H9 (cell line): ENCODE measurements around the gene CNDP2. TPM values are rescaled to one million over a fixed set of nuclear protein-coding genes. Genes with fewer than 3 reads are reported as not detected.

Source experiments
- DNase-seq: peaks from one replicate; pipeline ENCODE4 v3.0.0-alpha.2; 2017
- H2AFZ ChIP-seq: one replicate; pipeline ENCODE4 v1.6.1; 2013; ENCODE audit warnings: mild to moderate bottlenecking, low read length, control low read depth, moderate library complexity
- H2AK5ac ChIP-seq: 2 replicates; pipeline ENCODE4 v1.6.1; 2013; ENCODE audit warnings: low read length, control low read depth, mixed read lengths; ENCODE audit not compliant: insufficient read length
- H2BK120ac ChIP-seq: one replicate; pipeline ENCODE4 v1.6.1; 2013; ENCODE audit warnings: low read depth, mild to moderate bottlenecking, low read length, control low read depth, inconsistent platforms; ENCODE audit not compliant: poor library complexity, severe bottlenecking
- H2BK12ac ChIP-seq: 2 replicates; pipeline ENCODE4 v1.6.1; 2013; ENCODE audit warnings: low read length, control low read depth, mixed read lengths, low read depth; ENCODE audit not compliant: insufficient read length
- H2BK15ac ChIP-seq: 2 replicates; pipeline ENCODE4 v1.6.1; 2013; ENCODE audit warnings: low read depth, low read length, control low read depth
- H2BK20ac ChIP-seq: one replicate; pipeline ENCODE4 v1.6.1; 2013; ENCODE audit warnings: low read depth, mild to moderate bottlenecking, low read length, control low read depth, inconsistent platforms; ENCODE audit not compliant: poor library complexity, severe bottlenecking
- H2BK5ac ChIP-seq: 2 replicates; pipeline ENCODE4 v1.6.1; 2013; ENCODE audit warnings: low read length, control low read depth, mixed read lengths; ENCODE audit not compliant: insufficient read length
- H3K14ac ChIP-seq: 2 replicates; pipeline ENCODE4 v1.6.1; 2013; ENCODE audit warnings: low read length, control low read depth; ENCODE audit not compliant: insufficient read depth
- H3K18ac ChIP-seq: 2 replicates; pipeline ENCODE4 v1.6.1; 2013; ENCODE audit warnings: low read depth, mild to moderate bottlenecking, mixed read lengths, low read length, control low read depth; ENCODE audit not compliant: insufficient read length
- H3K23ac ChIP-seq: 2 replicates; pipeline ENCODE4 v1.6.1; 2013; ENCODE audit warnings: low read length, control low read depth, mixed read lengths, low read depth; ENCODE audit not compliant: insufficient read length
- H3K23me2 ChIP-seq: 2 replicates; pipeline ENCODE4 v1.6.1; 2013; ENCODE audit warnings: low read depth, mild to moderate bottlenecking, mixed read lengths, low read length, control low read depth; ENCODE audit not compliant: insufficient read length, poor library complexity, severe bottlenecking
- H3K27ac ChIP-seq: 2 replicates; pipeline ENCODE4 v1.5.1; 2013; ENCODE audit warnings: low read length, control low read depth, mixed read lengths, low read depth; ENCODE audit not compliant: insufficient read length
- H3K27me3 ChIP-seq: 2 replicates; pipeline ENCODE4 v1.6.1; 2013; ENCODE audit warnings: low read length, control low read depth, inconsistent platforms; ENCODE audit not compliant: insufficient read depth
- H3K4ac ChIP-seq: 2 replicates; pipeline ENCODE4 v1.6.1; 2013; ENCODE audit warnings: low read depth, mild to moderate bottlenecking, control low read depth, inconsistent platforms, low read length, moderate library complexity
- H3K4me1 ChIP-seq: 2 replicates; pipeline ENCODE4 v1.6.1; 2013; ENCODE audit warnings: low read length, control low read depth, inconsistent platforms; ENCODE audit not compliant: insufficient read depth
- H3K4me2 ChIP-seq: 2 replicates; pipeline ENCODE4 v1.6.1; 2013; ENCODE audit warnings: low read length, control low read depth, mixed read lengths; ENCODE audit not compliant: insufficient read length, insufficient read depth
- H3K56ac ChIP-seq: 2 replicates; pipeline ENCODE4 v1.6.1; 2013; ENCODE audit warnings: low read depth, mild to moderate bottlenecking, mixed read lengths, low read length, control low read depth; ENCODE audit not compliant: insufficient read length
- H3K79me1 ChIP-seq: 2 replicates; pipeline ENCODE4 v1.6.1; 2013; ENCODE audit warnings: low read depth, mild to moderate bottlenecking, moderate library complexity, low read length, control low read depth, inconsistent platforms; ENCODE audit not compliant: insufficient read depth, poor library complexity, severe bottlenecking
- H3K79me2 ChIP-seq: 2 replicates; pipeline ENCODE4 v1.6.1; 2013; ENCODE audit warnings: low read length, control low read depth, inconsistent platforms; ENCODE audit not compliant: insufficient read depth
- H3K9ac ChIP-seq: 2 replicates; pipeline ENCODE4 v1.6.1; 2013; ENCODE audit warnings: low read length, control low read depth, mixed read lengths; ENCODE audit not compliant: insufficient read length; ENCODE audit errors: extremely low read depth
- H3K9me3 ChIP-seq: one replicate; pipeline ENCODE4 v1.6.1; 2013; ENCODE audit warnings: low read depth, low read length, inconsistent platforms; ENCODE audit not compliant: control insufficient read depth
- H3T11ph ChIP-seq: one replicate; pipeline ENCODE4 v1.6.1; 2013; ENCODE audit warnings: mild to moderate bottlenecking, low read length, control low read depth, inconsistent platforms
- H4K20me1 ChIP-seq: one replicate; pipeline ENCODE4 v1.6.1; 2013; ENCODE audit not compliant: control insufficient read depth, insufficient read length, insufficient read depth
- H4K5ac ChIP-seq: 2 replicates; pipeline ENCODE4 v1.6.1; 2013; ENCODE audit warnings: low read depth, mild to moderate bottlenecking, mixed read lengths, low read length, control low read depth; ENCODE audit not compliant: insufficient read length
- H4K8ac ChIP-seq: replicated peaks from 2 replicates; pipeline ENCODE4 v1.6.1; 2013; ENCODE audit warnings: low read length, control low read depth, mixed read lengths, low read depth; ENCODE audit not compliant: insufficient read length
- H4K91ac ChIP-seq: 2 replicates; pipeline ENCODE4 v1.6.1; 2013; ENCODE audit warnings: low read depth, mild to moderate bottlenecking, moderate library complexity, mixed read lengths, low read length, control low read depth; ENCODE audit not compliant: insufficient read length
- H3K27ac Mint-ChIP-seq, 3 experiments: 2 replicates in 2 of 3; 3 replicates in 1 of 3; pipeline ENCODE4 v1.8.0; 2020 to 2021; ENCODE audit warnings: mixed read lengths in 3 of 3, mild to moderate bottlenecking in 1 of 3, moderate library complexity in 1 of 3
- H3K27me3 Mint-ChIP-seq: 2 replicates; pipeline ENCODE4 v1.8.0; 2021; ENCODE audit warnings: low read depth, mild to moderate bottlenecking, moderate library complexity, mixed read lengths
- H3K36me3 Mint-ChIP-seq, 3 experiments: 2 replicates in 2 of 3; 3 replicates in 1 of 3; pipeline ENCODE4 v1.8.0; 2020 to 2021; ENCODE audit warnings: low read depth in 3 of 3, mixed read lengths in 3 of 3; ENCODE audit not compliant: insufficient read depth in 1 of 3
- H3K4me1 Mint-ChIP-seq, 2 experiments: 2 replicates each; pipeline ENCODE4 v1.8.0; 2020; ENCODE audit warnings: mixed read lengths in 2 of 2
- H3K4me3 Mint-ChIP-seq, 2 experiments: 2 replicates in 1 of 2; 3 replicates in 1 of 2; pipeline ENCODE4 v1.8.0; 2020 to 2021; ENCODE audit warnings: mild to moderate bottlenecking in 2 of 2, mixed read lengths in 2 of 2, moderate library complexity in 1 of 2
- H3K9me3 Mint-ChIP-seq, 2 experiments: 2 replicates in 1 of 2; 3 replicates in 1 of 2; pipeline ENCODE4 v1.8.0; 2020; ENCODE audit warnings: mild to moderate bottlenecking in 2 of 2, mixed read lengths in 2 of 2, moderate library complexity in 1 of 2
- WGBS: extraction: QIAGEN DNeasy Blood & Tissue Kit; methylation state at CpG from one replicate; pipeline ENCODE4 v1.1.7; 2013; ENCODE audit warnings: missing lambda C conversion rate, low lambda C conversion rate, mixed read lengths; ENCODE audit not compliant: insufficient read length; ENCODE audit errors: extremely low coverage; 5-methylcytosine and 5-hydroxymethylcytosine counted together
- total RNA-seq: library from RNA; stranded (reverse); gene quantifications from 2 replicates; pipeline ENCODE4 v1.2.1, GENCODE V29; 2021
- TF ChIP-seq, protein P1 (sequence below): fragments of 200-600 bp; sonication (generic); conservative IDR thresholded peaks from 3 replicates; pipeline ENCODE4 v1.8.0; 2021; ENCODE audit warnings: antibody characterized with exemption, mild to moderate bottlenecking

CNDP2 gene
- total RNA-seq, 1 experiment from 2014 or later, result 212 TPM

DNA sequence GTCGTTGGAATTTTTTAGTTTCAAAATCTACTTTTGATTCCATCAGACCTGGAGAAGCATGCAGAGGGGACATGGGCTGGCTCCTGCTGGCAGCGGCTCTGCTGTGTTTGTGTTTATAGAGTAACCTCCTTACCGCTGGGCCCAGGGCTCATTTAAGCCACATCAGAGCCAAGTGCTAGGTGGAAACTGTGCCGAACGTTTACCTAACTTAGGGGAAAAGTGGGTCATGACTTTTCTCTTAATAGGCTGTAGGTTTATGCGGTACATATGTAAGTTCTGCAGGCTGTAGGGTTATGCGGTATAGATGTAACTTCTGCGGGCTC is 17.7 kb downstream of the CNDP2 start:
- TF ChIP-seq, protein P1, sequence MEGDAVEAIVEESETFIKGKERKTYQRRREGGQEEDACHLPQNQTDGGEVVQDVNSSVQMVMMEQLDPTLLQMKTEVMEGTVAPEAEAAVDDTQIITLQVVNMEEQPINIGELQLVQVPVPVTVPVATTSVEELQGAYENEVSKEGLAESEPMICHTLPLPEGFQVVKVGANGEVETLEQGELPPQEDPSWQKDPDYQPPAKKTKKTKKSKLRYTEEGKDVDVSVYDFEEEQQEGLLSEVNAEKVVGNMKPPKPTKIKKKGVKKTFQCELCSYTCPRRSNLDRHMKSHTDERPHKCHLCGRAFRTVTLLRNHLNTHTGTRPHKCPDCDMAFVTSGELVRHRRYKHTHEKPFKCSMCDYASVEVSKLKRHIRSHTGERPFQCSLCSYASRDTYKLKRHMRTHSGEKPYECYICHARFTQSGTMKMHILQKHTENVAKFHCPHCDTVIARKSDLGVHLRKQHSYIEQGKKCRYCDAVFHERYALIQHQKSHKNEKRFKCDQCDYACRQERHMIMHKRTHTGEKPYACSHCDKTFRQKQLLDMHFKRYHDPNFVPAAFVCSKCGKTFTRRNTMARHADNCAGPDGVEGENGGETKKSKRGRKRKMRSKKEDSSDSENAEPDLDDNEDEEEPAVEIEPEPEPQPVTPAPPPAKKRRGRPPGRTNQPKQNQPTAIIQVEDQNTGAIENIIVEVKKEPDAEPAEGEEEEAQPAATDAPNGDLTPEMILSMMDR, result no peak
- H2BK15ac ChIP-seq, result no peak overlapping the region
- no peak overlapping the region for H2AFZ ChIP-seq
- no peak overlapping the region for H3K56ac ChIP-seq
- no peak overlapping the region for H3K4ac ChIP-seq
- no peaks in the 10 kb centered on the region for H3K4me1 ChIP-seq
- H3K4me2 ChIP-seq, result no peak overlapping the region
- no peaks in the 10 kb centered on the region for H3K27me3 Mint-ChIP-seq
- no peak overlapping the region for H2BK120ac ChIP-seq
- H3T11ph ChIP-seq, result no peak overlapping the region
- H2BK5ac ChIP-seq, result no peak overlapping the region
- H3K14ac ChIP-seq, result no peak overlapping the region
- H3K23me2 ChIP-seq, result no peaks in the 10 kb centered on the region
- no peaks in the 10 kb centered on the region for H3K79me2 ChIP-seq
- H3K27ac ChIP-seq, result no peak overlapping the region
- H3K27ac Mint-ChIP-seq, result no peak overlapping the region
- no peak overlapping the region for H3K18ac ChIP-seq
- no peak overlapping the region for H2BK12ac ChIP-seq
- H4K5ac ChIP-seq, result no peak overlapping the region
- H3K79me1 ChIP-seq, result no peaks in the 10 kb centered on the region
- no CpG with 5 or more reads among the region's 8 CpGs for WGBS
- DNase-seq, result no peak
- no peak overlapping the region for H3K4me3 Mint-ChIP-seq
- no peaks in the 10 kb centered on the region for H3K9me3 ChIP-seq
- H3K27me3 ChIP-seq, result no peaks in the 10 kb centered on the region
- H4K8ac ChIP-seq, result no peak overlapping the region
- H3K23ac ChIP-seq, result no peak overlapping the region
- H3K4me1 Mint-ChIP-seq, result no peaks in the 10 kb centered on the region
- peaks cover 59 to 91% (median 76%) of the 10 kb centered on the region in 3 experiments; a peak in 6 of 7 replicates for H3K36me3 Mint-ChIP-seq
- H2AK5ac ChIP-seq, result no peak overlapping the region
- no peak overlapping the region for H2BK20ac ChIP-seq
- no peak overlapping the region for H4K91ac ChIP-seq
- H3K9ac ChIP-seq, result no peak overlapping the region
- H4K20me1 ChIP-seq, result no peaks in the 10 kb centered on the region
- H3K9me3 Mint-ChIP-seq, result no peaks in the 10 kb centered on the region; a peak in 1 of 5 replicates
